HEK293T (cell line): ENCODE measurements around the gene KLHL29.

ENCODE experiments used
- ARNT ChIP-seq: fragments of 450-650 bp; IDR thresholded peaks from 2 replicates; pipeline ENCODE4 v1.6.1; 2017; ENCODE audit warnings: mild to moderate bottlenecking
- BHLHE40 ChIP-seq: fragments of 450-650 bp; IDR thresholded peaks from 2 replicates; pipeline ENCODE4 v1.6.1; 2016; ENCODE audit warnings: mild to moderate bottlenecking, moderate library complexity, borderline replicate concordance
- ELF4 ChIP-seq: fragments of 450-650 bp; IDR thresholded peaks from 2 replicates; pipeline ENCODE4 v1.6.1; 2017; ENCODE audit warnings: antibody characterized with exemption
- FOXA1 ChIP-seq: fragments of 450-650 bp; IDR thresholded peaks from 2 replicates; pipeline ENCODE4 v1.6.1; 2016; ENCODE audit warnings: mild to moderate bottlenecking
- FOXK2 ChIP-seq: fragments of 450-650 bp; IDR thresholded peaks from 2 replicates; pipeline ENCODE4 v1.6.1; 2016; ENCODE audit warnings: mild to moderate bottlenecking
- FOXM1 ChIP-seq: fragments of 450-650 bp; IDR thresholded peaks from 2 replicates; pipeline ENCODE4 v1.6.1; 2017; ENCODE audit warnings: mild to moderate bottlenecking, borderline replicate concordance
- L3MBTL2 ChIP-seq: fragments of 450-650 bp; conservative IDR thresholded peaks from 2 replicates; pipeline ENCODE4 v1.6.1; 2016; ENCODE audit warnings: mild to moderate bottlenecking
- NFRKB ChIP-seq: fragments of 450-650 bp; IDR thresholded peaks from 2 replicates; pipeline ENCODE4 v1.6.1; 2016; ENCODE audit warnings: mild to moderate bottlenecking, moderate library complexity
- SP1 ChIP-seq: fragments of 450-650 bp; IDR thresholded peaks from 2 replicates; pipeline ENCODE4 v1.6.1; 2017
- SUZ12 ChIP-seq: fragments of 450-650 bp; IDR thresholded peaks from 2 replicates; pipeline ENCODE4 v1.6.1; 2016; ENCODE audit warnings: mild to moderate bottlenecking
- ZNF384 ChIP-seq: fragments of 450-650 bp; IDR thresholded peaks from 2 replicates; pipeline ENCODE4 v1.6.1; 2016

DNA sequence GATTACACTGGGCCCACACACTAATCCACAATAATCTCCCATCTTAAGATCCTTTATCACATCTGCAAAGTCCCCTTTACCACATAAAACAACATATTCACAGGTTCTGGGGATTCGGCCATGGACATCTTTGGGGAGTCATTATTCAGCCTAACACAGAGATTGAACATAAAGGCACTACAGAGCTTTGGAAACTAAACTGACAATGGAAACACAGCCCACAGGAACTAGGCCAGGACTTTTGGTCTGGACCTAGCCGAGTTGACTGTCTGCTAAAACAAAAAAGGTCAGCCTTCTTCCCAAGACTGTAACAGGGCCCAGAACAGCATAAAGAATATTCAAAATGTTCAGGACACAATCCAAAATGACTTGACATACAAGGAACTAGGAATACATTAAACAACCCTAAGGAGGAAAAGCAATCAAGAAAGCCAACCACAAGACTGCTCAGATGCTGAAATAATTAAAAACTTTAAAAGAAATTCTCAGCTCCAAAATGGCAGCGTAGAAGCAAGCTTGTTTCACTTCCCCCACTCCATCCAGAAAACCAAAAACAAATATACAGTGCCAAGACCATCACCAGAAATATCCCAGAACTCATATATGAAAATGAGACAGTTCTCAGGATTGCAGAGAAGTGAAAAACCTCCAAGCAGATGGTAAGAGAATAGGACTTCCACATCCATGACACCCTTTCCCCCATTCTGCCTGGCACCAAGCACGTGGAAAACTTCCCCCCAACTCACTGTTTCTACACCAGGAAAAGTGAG, 334.1 kb downstream of the KLHL29 start:
- TF ChIP-seq SP1 (no peak), ELF4 (no peak), FOXK2 (no peak), FOXA1 (no peak), SUZ12 (no peak), BHLHE40 (no peak), ZNF384 (no peak), L3MBTL2 (no peak), ARNT (no peak), NFRKB (no peak), FOXM1 (no peak)
